DOHH2 (cell line): ENCODE data around the gene BACE2.

ENCODE experiments used
- H3F3A ChIP-seq: fragments of 200-600 bp; sonication (generic), shearing (Covaris generic); 2 replicates; pipeline ENCODE4 v1.6.0; 2016; ENCODE audit warnings: antibody characterized with exemption, mild to moderate bottlenecking; ENCODE audit not compliant: control insufficient read depth, insufficient read depth
- H3K27ac ChIP-seq: fragments of 200-600 bp; sonication (generic); 2 replicates; pipeline ENCODE4 v1.5.1; 2014; ENCODE audit warnings: low read depth, mild to moderate bottlenecking, low read length, moderate library complexity
- H3K27me3 ChIP-seq: fragments of 200-600 bp; sonication (generic); 2 replicates; pipeline ENCODE4 v1.6.1; 2014; ENCODE audit warnings: mild to moderate bottlenecking, low read length, mixed read lengths; ENCODE audit not compliant: control insufficient read depth
- H3K36me3 ChIP-seq: fragments of 200-600 bp; sonication (generic); 2 replicates; pipeline ENCODE4 v1.6.1; 2014; ENCODE audit warnings: mild to moderate bottlenecking, low read length, moderate library complexity, mixed read lengths; ENCODE audit not compliant: control insufficient read depth
- H3K4me1 ChIP-seq: fragments of 200-600 bp; sonication (generic); 2 replicates; pipeline ENCODE4 v1.6.1; 2014; ENCODE audit warnings: mild to moderate bottlenecking, low read length, mixed read lengths; ENCODE audit not compliant: control insufficient read depth
- H3K4me2 ChIP-seq: fragments of 200-600 bp; sonication (generic); 2 replicates; pipeline ENCODE4 v1.6.0; 2014; ENCODE audit warnings: mild to moderate bottlenecking, low read length, moderate library complexity
- H3K4me3 ChIP-seq: fragments of 200-600 bp; sonication (generic); 2 replicates; pipeline ENCODE4 v1.5.1; 2014; ENCODE audit warnings: mild to moderate bottlenecking, low read length, mixed read lengths
- H3K79me2 ChIP-seq: fragments of 200-600 bp; sonication (generic); 2 replicates; pipeline ENCODE4 v1.6.1; 2014; ENCODE audit warnings: mild to moderate bottlenecking, low read length, mixed read lengths; ENCODE audit not compliant: control insufficient read depth
- H3K9me2 ChIP-seq: fragments of 200-600 bp; sonication (generic); replicated peaks from 2 replicates; pipeline ENCODE4 v1.6.1; 2014; ENCODE audit warnings: mild to moderate bottlenecking, low read length, mixed read lengths; ENCODE audit not compliant: control insufficient read depth
- H3K9me3 ChIP-seq: fragments of 200-600 bp; sonication (generic); 2 replicates; pipeline ENCODE4 v1.6.1; 2014; ENCODE audit warnings: antibody characterized with exemption, low read length, mixed read lengths; ENCODE audit not compliant: control insufficient read depth, insufficient read depth
- H4K20me1 ChIP-seq: fragments of 200-600 bp; sonication (generic); 2 replicates; pipeline ENCODE4 v1.6.0; 2014; ENCODE audit warnings: low read depth, mild to moderate bottlenecking, antibody characterized with exemption, low read length, moderate library complexity; ENCODE audit not compliant: control insufficient read depth, insufficient read depth
- EZH2phosphoT487 ChIP-seq: fragments of 200-600 bp; sonication (generic); IDR thresholded peaks from 2 replicates; pipeline ENCODE4 v1.6.1; 2017; ENCODE audit warnings: borderline replicate concordance, mild to moderate bottlenecking, antibody characterized with exemption, low read length, moderate library complexity, mixed read lengths
- TF ChIP-seq, protein P1 (sequence below): fragments of 200-600 bp; sonication (generic); IDR thresholded peaks from one replicate; pipeline ENCODE4 v1.5.1; 2014; ENCODE audit warnings: antibody characterized with exemption, mild to moderate bottlenecking, low read depth, low read length; ENCODE audit not compliant: poor library complexity, severe bottlenecking

BACE2 gene

DNA sequence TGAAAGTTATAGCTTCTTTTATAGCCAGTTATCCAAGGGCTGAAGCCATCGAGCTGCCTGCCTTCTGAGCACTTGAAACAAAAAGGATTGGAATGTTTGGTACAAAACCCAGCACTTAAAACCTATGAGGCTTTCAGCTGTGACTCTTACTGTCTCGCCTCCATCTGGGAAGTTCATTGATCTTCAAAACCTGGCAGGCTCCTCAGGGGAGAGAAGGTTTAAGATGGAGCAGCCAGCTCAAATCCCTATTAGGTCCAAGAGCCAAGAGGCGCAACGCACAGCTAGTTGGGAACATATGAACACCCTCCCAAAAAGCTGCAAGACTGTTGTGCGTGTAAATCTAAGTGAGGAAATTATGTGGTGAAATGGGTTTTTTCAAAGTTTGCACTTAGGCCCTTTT is 33.4 kb downstream of the BACE2 start:
- no peaks in the 10 kb centered on the region for H3K9me3 ChIP-seq
- no peaks in the 10 kb centered on the region for H3K9me2 ChIP-seq
- H3K27ac ChIP-seq: no peak overlapping the region
- no peaks in the 10 kb centered on the region for H3K4me1 ChIP-seq
- H3K36me3 ChIP-seq: no peaks in the 10 kb centered on the region
- H3F3A ChIP-seq: no peaks in the 10 kb centered on the region
- H3K79me2 ChIP-seq: no peaks in the 10 kb centered on the region
- no peaks in the 10 kb centered on the region for H3K27me3 ChIP-seq
- TF ChIP-seq, protein P1, sequence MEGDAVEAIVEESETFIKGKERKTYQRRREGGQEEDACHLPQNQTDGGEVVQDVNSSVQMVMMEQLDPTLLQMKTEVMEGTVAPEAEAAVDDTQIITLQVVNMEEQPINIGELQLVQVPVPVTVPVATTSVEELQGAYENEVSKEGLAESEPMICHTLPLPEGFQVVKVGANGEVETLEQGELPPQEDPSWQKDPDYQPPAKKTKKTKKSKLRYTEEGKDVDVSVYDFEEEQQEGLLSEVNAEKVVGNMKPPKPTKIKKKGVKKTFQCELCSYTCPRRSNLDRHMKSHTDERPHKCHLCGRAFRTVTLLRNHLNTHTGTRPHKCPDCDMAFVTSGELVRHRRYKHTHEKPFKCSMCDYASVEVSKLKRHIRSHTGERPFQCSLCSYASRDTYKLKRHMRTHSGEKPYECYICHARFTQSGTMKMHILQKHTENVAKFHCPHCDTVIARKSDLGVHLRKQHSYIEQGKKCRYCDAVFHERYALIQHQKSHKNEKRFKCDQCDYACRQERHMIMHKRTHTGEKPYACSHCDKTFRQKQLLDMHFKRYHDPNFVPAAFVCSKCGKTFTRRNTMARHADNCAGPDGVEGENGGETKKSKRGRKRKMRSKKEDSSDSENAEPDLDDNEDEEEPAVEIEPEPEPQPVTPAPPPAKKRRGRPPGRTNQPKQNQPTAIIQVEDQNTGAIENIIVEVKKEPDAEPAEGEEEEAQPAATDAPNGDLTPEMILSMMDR: no peak
- no peak for TF ChIP-seq EZH2phosphoT487
- no peak overlapping the region for H3K4me3 ChIP-seq
- no peak overlapping the region for H3K4me2 ChIP-seq
- H4K20me1 ChIP-seq: no peaks in the 10 kb centered on the region

DNA sequence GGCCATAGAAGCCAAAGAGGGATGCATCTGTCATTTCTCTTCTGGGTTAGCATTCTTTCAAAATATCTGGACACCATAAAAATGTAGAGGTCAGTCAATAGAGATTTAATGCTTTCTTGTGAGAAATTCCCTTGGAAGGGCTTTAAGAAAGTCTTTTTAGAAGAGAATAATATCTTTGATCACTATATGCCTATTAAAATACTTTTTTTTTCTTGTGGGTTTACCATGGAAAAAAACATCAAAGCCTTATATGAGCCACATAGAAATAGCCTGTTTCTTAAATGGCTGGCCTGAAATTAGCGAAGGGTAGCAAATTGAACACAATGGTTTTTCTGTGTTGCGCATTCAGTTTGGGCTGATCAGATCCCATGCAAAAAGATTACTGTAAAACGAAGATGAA is 36.8 kb downstream of the BACE2 start:
- Histone ChIP-seq H3K27me3 (no peaks in the 10 kb centered on the region), H3K4me2 (no peak overlapping the region), H3K36me3 (no peaks in the 10 kb centered on the region), H3K79me2 (no peaks in the 10 kb centered on the region), H3K9me3 (no peaks in the 10 kb centered on the region), H3K4me1 (no peaks in the 10 kb centered on the region), H3F3A (no peaks in the 10 kb centered on the region), H3K4me3 (no peak overlapping the region), H3K9me2 (no peaks in the 10 kb centered on the region), H4K20me1 (no peaks in the 10 kb centered on the region), H3K27ac (no peak overlapping the region)
- TF ChIP-seq, protein P1: no peak
- TF ChIP-seq EZH2phosphoT487: no peak

DNA sequence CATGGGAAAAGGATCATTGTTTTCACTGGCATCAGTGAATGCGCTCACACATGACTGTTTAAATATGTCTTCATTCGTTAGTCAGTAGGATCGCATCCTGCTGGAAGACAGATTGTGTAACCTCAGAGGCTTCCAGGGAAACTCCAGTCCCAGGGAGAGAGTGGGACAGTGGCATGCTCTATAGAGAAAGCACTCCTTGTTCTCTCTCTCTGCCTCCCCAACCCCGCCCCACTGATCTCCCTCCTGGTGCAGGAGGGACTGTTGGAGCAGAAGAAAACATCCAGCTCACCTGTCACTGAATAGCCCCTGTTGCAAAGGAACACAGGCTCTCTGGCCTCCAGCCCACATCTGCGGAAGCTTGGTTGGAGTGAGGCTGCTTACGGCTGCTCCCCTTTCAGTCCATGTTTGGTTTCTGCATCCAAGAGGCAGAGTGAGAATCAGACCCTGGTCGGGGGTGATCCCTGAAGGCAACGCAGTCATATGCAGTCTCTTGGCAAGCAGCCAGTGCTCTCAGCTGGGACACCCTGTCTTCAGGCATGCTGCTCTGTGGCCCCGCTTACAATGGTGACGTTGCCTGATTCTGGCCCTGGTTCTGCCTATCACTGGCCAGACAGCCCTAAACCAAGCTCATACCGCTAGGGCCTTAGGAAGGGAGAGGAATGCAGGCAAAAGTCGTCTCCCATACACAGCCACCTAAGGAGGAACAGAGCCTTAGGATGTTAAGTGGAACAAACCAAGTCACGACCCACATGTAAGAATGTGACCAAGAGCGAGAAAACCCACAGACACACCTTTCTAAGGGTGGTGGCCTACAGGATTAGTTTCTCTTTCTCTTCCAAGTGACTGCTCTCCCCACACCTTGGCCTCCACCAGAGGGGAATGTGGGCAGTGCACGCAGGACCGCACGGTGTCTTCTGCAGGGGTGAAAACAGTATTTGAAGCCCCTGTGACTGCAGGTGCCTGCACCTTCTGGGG is 39.7 kb downstream of the BACE2 start:
- H3K9me2 ChIP-seq: no peaks in the 10 kb centered on the region
- H3K27ac ChIP-seq: no peak overlapping the region
- TF ChIP-seq, protein P1: no peak
- no peak for TF ChIP-seq EZH2phosphoT487
- no peak overlapping the region for H3K4me3 ChIP-seq
- H3F3A ChIP-seq: no peaks in the 10 kb centered on the region
- no peaks in the 10 kb centered on the region for H3K27me3 ChIP-seq
- no peaks in the 10 kb centered on the region for H3K9me3 ChIP-seq
- H3K79me2 ChIP-seq: no peaks in the 10 kb centered on the region
- no peaks in the 10 kb centered on the region for H3K4me1 ChIP-seq
- H3K4me2 ChIP-seq: no peak overlapping the region
- no peaks in the 10 kb centered on the region for H3K36me3 ChIP-seq
- H4K20me1 ChIP-seq: no peaks in the 10 kb centered on the region
